GM23248 (cell line): Measurements from ENCODE around the gene ZNF135.

ENCODE experiments used
- EZH2 ChIP-seq: fragments of 200-600 bp; sonication (generic); IDR thresholded peaks from 2 replicates; pipeline ENCODE4 v1.6.1; 2018; ENCODE audit warnings: antibody characterized with exemption, mild to moderate bottlenecking; ENCODE audit not compliant: insufficient read depth, poor library complexity, severe bottlenecking
- EZH2phosphoT487 ChIP-seq: fragments of 200-600 bp; sonication (generic); IDR thresholded peaks from 2 replicates; pipeline ENCODE4 v1.6.1; 2018; ENCODE audit warnings: antibody characterized with exemption, moderate library complexity, mild to moderate bottlenecking, low read depth; ENCODE audit not compliant: insufficient read depth

DNA sequence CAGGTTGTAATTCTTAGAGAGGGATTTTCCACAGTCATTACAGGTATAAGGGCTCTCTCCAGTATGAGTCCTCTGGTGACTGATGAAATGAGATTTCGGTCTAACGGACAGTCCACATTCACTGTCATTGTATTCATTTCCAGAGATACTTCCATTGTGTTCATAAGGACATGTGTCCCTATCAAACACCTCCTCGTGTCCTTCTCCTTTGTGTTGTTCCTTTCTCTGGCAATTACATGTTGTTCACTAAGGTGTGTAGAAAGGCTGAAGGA, 49.4 kb downstream of the ZNF135 start:
- TF ChIP-seq EZH2phosphoT487 = no peak
- no peak for TF ChIP-seq EZH2
